HEK293 (cell line): Measurements from ENCODE around the gene KCNQ2.

Experiments used
- FEZF1 ChIP-seq: fragments of 450-650 bp; formaldehyde crosslinking; IDR thresholded peaks from 2 replicates; pipeline ENCODE4 v1.5.1; 2016; ENCODE audit warnings: missing biosample characterization, missing genetic modification characterization
- HOXD13 ChIP-seq: sonication (generic); formaldehyde crosslinking; IDR thresholded peaks from 2 replicates; pipeline ENCODE4 v1.8.0; 2022; ENCODE audit warnings: missing genetic modification reagents, borderline replicate concordance
- KLF16 ChIP-seq: fragments of 450-650 bp; formaldehyde crosslinking; IDR thresholded peaks from 2 replicates; pipeline ENCODE4 v1.5.1; 2017; ENCODE audit warnings: missing biosample characterization, missing genetic modification characterization
- KLF8 ChIP-seq: fragments of 450-650 bp; formaldehyde crosslinking; IDR thresholded peaks from 2 replicates; pipeline ENCODE4 v1.5.1; 2016; ENCODE audit warnings: missing biosample characterization, missing genetic modification characterization
- KLF9 ChIP-seq: fragments of 450-650 bp; formaldehyde crosslinking; IDR thresholded peaks from 2 replicates; pipeline ENCODE4 v1.5.1; 2016; ENCODE audit warnings: missing biosample characterization, missing genetic modification characterization, low read depth
- PATZ1 ChIP-seq: fragments of 450-650 bp; formaldehyde crosslinking; IDR thresholded peaks from 2 replicates; pipeline ENCODE4 v1.5.1; 2016; ENCODE audit warnings: missing biosample characterization, missing genetic modification characterization
- SCRT2 ChIP-seq: fragments of 450-650 bp; formaldehyde crosslinking; IDR thresholded peaks from 2 replicates; pipeline ENCODE4 v1.5.1; 2016; ENCODE audit warnings: missing biosample characterization, missing genetic modification characterization
- YY2 ChIP-seq: fragments of 450-650 bp; formaldehyde crosslinking; IDR thresholded peaks from 2 replicates; pipeline ENCODE4 v1.5.1; 2016; ENCODE audit warnings: missing biosample characterization, missing genetic modification characterization
- ZBTB44 ChIP-seq: fragments of 450-650 bp; IDR thresholded peaks from 2 replicates; pipeline ENCODE4 v1.5.1; 2018; ENCODE audit warnings: missing biosample characterization, mild to moderate bottlenecking, missing genetic modification characterization
- ZBTB6 ChIP-seq: fragments of 450-650 bp; formaldehyde crosslinking; IDR thresholded peaks from 2 replicates; pipeline ENCODE4 v1.5.1; 2017; ENCODE audit warnings: missing biosample characterization, missing genetic modification characterization
- ZFP41 ChIP-seq: fragments of 450-650 bp; formaldehyde crosslinking; IDR thresholded peaks from 2 replicates; pipeline ENCODE4 v1.5.1; 2016; ENCODE audit warnings: missing biosample characterization, missing genetic modification characterization, borderline replicate concordance
- ZIC2 ChIP-seq: fragments of 450-650 bp; formaldehyde crosslinking; IDR thresholded peaks from 2 replicates; pipeline ENCODE4 v1.5.1; 2016; ENCODE audit warnings: missing biosample characterization, missing genetic modification characterization
- ZNF138 ChIP-seq: fragments of 450-650 bp; formaldehyde crosslinking; IDR thresholded peaks from 2 replicates; pipeline ENCODE4 v1.5.1; 2016; ENCODE audit warnings: missing biosample characterization, missing genetic modification characterization, borderline replicate concordance
- ZNF16 ChIP-seq: fragments of 450-650 bp; formaldehyde crosslinking; IDR thresholded peaks from 2 replicates; pipeline ENCODE4 v1.5.1; 2016; ENCODE audit warnings: low read depth, missing biosample characterization, missing genetic modification characterization
- ZNF175 ChIP-seq: fragments of 450-650 bp; formaldehyde crosslinking; IDR thresholded peaks from 2 replicates; pipeline ENCODE4 v1.5.1; 2016; ENCODE audit warnings: missing biosample characterization, missing genetic modification characterization
- ZNF18 ChIP-seq: fragments of 450-650 bp; formaldehyde crosslinking; IDR thresholded peaks from 2 replicates; pipeline ENCODE4 v1.5.1; 2016; ENCODE audit warnings: missing biosample characterization, missing genetic modification characterization
- ZNF211 ChIP-seq: fragments of 450-650 bp; formaldehyde crosslinking; IDR thresholded peaks from 2 replicates; pipeline ENCODE4 v1.5.1; 2016; ENCODE audit warnings: low read depth, missing biosample characterization, missing genetic modification characterization
- ZNF24 ChIP-seq: fragments of 450-650 bp; formaldehyde crosslinking; IDR thresholded peaks from 2 replicates; pipeline ENCODE4 v1.5.1; 2016; ENCODE audit warnings: missing biosample characterization, missing genetic modification characterization
- ZNF248 ChIP-seq: fragments of 450-650 bp; formaldehyde crosslinking; IDR thresholded peaks from 2 replicates; pipeline ENCODE4 v1.5.1; 2017; ENCODE audit warnings: missing biosample characterization, missing genetic modification characterization
- ZNF341 ChIP-seq: fragments of 450-650 bp; formaldehyde crosslinking; IDR thresholded peaks from 2 replicates; pipeline ENCODE4; 2016; ENCODE audit warnings: low read depth, missing biosample characterization, missing genetic modification characterization
- ZNF404 ChIP-seq: fragments of 450-650 bp; formaldehyde crosslinking; IDR thresholded peaks from 2 replicates; pipeline ENCODE4 v1.5.1; 2017; ENCODE audit warnings: missing biosample characterization, missing genetic modification characterization
- ZNF433 ChIP-seq: fragments of 450-650 bp; formaldehyde crosslinking; IDR thresholded peaks from 2 replicates; pipeline ENCODE4 v1.5.1; 2016; ENCODE audit warnings: missing biosample characterization, missing genetic modification characterization, low read depth
- ZNF473 ChIP-seq: fragments of 450-650 bp; formaldehyde crosslinking; IDR thresholded peaks from 2 replicates; pipeline ENCODE4 v1.5.1; 2017; ENCODE audit warnings: missing biosample characterization, missing genetic modification characterization
- ZNF488 ChIP-seq: fragments of 450-650 bp; formaldehyde crosslinking; IDR thresholded peaks from 2 replicates; pipeline ENCODE4 v1.5.1; 2016; ENCODE audit warnings: missing biosample characterization, missing genetic modification characterization
- ZNF624 ChIP-seq: fragments of 450-650 bp; formaldehyde crosslinking; IDR thresholded peaks from 2 replicates; pipeline ENCODE4 v1.5.1; 2017; ENCODE audit warnings: missing biosample characterization, missing genetic modification characterization
- ZNF670 ChIP-seq: fragments of 450-650 bp; formaldehyde crosslinking; IDR thresholded peaks from 2 replicates; pipeline ENCODE4 v1.5.1; 2016; ENCODE audit warnings: missing biosample characterization, missing genetic modification characterization, low read depth
- ZNF692 ChIP-seq: fragments of 450-650 bp; formaldehyde crosslinking; IDR thresholded peaks from 2 replicates; pipeline ENCODE4 v1.5.1; 2016; ENCODE audit warnings: missing biosample characterization, missing genetic modification characterization
- ZNF704 ChIP-seq: fragments of 450-650 bp; formaldehyde crosslinking; IDR thresholded peaks from 2 replicates; pipeline ENCODE4 v1.5.1; 2016; ENCODE audit warnings: missing biosample characterization, missing genetic modification characterization
- ZNF747 ChIP-seq: fragments of 450-650 bp; formaldehyde crosslinking; IDR thresholded peaks from 2 replicates; pipeline ENCODE4 v1.5.1; 2016; ENCODE audit warnings: missing biosample characterization, missing genetic modification characterization
- ZNF768 ChIP-seq: fragments of 450-650 bp; formaldehyde crosslinking; IDR thresholded peaks from 2 replicates; pipeline ENCODE4 v1.5.1; 2018; ENCODE audit warnings: missing biosample characterization, mild to moderate bottlenecking, missing genetic modification characterization
- ZNF837 ChIP-seq: fragments of 450-650 bp; formaldehyde crosslinking; IDR thresholded peaks from 2 replicates; pipeline ENCODE4 v1.5.1; 2016; ENCODE audit warnings: missing biosample characterization, missing genetic modification characterization
- ZNF843 ChIP-seq: fragments of 450-650 bp; formaldehyde crosslinking; IDR thresholded peaks from 2 replicates; pipeline ENCODE4 v1.5.1; 2016; ENCODE audit warnings: missing biosample characterization, missing genetic modification characterization

KCNQ2 gene

GRCh38 chr20:63360850-63361518 lies 111.5 kb downstream of the KCNQ2 start, which contains the start of gene CHRNA4 (continued):
- TF ChIP-seq ZNF18 (tag by site-specific recombination) (no peak), KLF9 (tag by site-specific recombination) (no peak), KLF8 (tag by site-specific recombination) (no peak), ZBTB6 (tag by site-specific recombination) (peak; percentile 53; the same call in 1 of the 2 replicates), KLF16 (tag by site-specific recombination) (no peak), ZNF24 (tag by site-specific recombination) (no peak), ZNF488 (no peak), ZNF704 (tag by site-specific recombination) (no peak), YY2 (tag by site-specific recombination) (no peak), ZIC2 (peak; percentile 13; the same call in 1 of the 2 replicates), SCRT2 (tag by site-specific recombination) (no peak), ZFP41 (tag by site-specific recombination) (no peak), ZNF692 (tag by site-specific recombination) (no peak), ZNF670 (tag by site-specific recombination) (no peak), ZNF768 (tag by site-specific recombination) (no peak), ZNF175 (tag by site-specific recombination) (no peak), ZNF404 (no peak), ZNF138 (tag by site-specific recombination) (no peak), ZNF341 (tag by site-specific recombination) (no peak), ZNF248 (tag by site-specific recombination) (no peak), ZNF473 (tag by site-specific recombination) (no peak), ZNF16 (tag by site-specific recombination) (no peak), ZNF747 (no peak), ZNF837 (tag by site-specific recombination) (no peak), ZNF624 (tag by site-specific recombination) (no peak), ZNF211 (tag by site-specific recombination) (no peak), PATZ1 (tag by site-specific recombination) (0 out of 2 replicates have a peak, but pooled peaks have one; percentile 15), ZNF843 (tag by site-specific recombination) (no peak), FEZF1 (tag by site-specific recombination) (no peak), HOXD13 (CRISPR knock-in tag) (no peak), ZBTB44 (tag by site-specific recombination) (no peak), ZNF433 (tag by site-specific recombination) (no peak)
